Parathyroid adenoma (tissue), 2 donors: ENCODE data around the gene ARHGAP18.

Source experiments
- H2AFZ ChIP-seq: fragments of 300-600 bp; sonication (generic); one replicate; pipeline ENCODE4 v1.7.0; 2017; ENCODE audit warnings: antibody characterized with exemption, mild to moderate bottlenecking
- H3K27ac ChIP-seq: fragments of 300-600 bp; sonication (generic); one replicate; pipeline ENCODE4 v1.7.0; 2017
- H3K27me3 ChIP-seq: fragments of 300-600 bp; sonication (generic); one replicate; pipeline ENCODE4 v1.7.0; 2017; ENCODE audit warnings: low read length; ENCODE audit not compliant: control insufficient read depth, insufficient read depth
- H3K36me3 ChIP-seq: fragments of 300-600 bp; sonication (generic); one replicate; pipeline ENCODE4 v1.7.0; 2017; ENCODE audit warnings: low read length; ENCODE audit not compliant: control insufficient read depth, insufficient read depth
- H3K4me1 ChIP-seq: fragments of 300-600 bp; sonication (generic); one replicate; pipeline ENCODE4 v1.7.0; 2017; ENCODE audit warnings: control low read depth
- H3K4me2 ChIP-seq: fragments of 300-600 bp; sonication (generic); one replicate; pipeline ENCODE4 v1.7.0; 2017; ENCODE audit warnings: low read length
- H3K4me3 ChIP-seq: fragments of 300-600 bp; sonication (generic); one replicate; pipeline ENCODE4 v1.7.0; 2017; ENCODE audit warnings: low read depth, low read length
- H3K79me2 ChIP-seq: fragments of 300-600 bp; sonication (generic); one replicate; pipeline ENCODE4 v1.7.0; 2017; ENCODE audit warnings: control low read depth
- H3K9ac ChIP-seq: fragments of 300-600 bp; sonication (generic); one replicate; pipeline ENCODE4 v1.7.0; 2017; ENCODE audit warnings: mild to moderate bottlenecking
- H3K9me3 ChIP-seq: fragments of 300-600 bp; sonication (generic); one replicate; pipeline ENCODE4 v1.7.0; 2017; ENCODE audit warnings: low read length; ENCODE audit not compliant: control insufficient read depth
- TF ChIP-seq, protein P1 (sequence below): fragments of 300-600 bp; sonication (generic); IDR thresholded peaks from one replicate; pipeline ENCODE4 v1.7.0; 2017; ENCODE audit warnings: antibody characterized with exemption, mild to moderate bottlenecking
- donor health status: primary hyperparathyroidism.

The ARHGAP18 gene

DNA sequence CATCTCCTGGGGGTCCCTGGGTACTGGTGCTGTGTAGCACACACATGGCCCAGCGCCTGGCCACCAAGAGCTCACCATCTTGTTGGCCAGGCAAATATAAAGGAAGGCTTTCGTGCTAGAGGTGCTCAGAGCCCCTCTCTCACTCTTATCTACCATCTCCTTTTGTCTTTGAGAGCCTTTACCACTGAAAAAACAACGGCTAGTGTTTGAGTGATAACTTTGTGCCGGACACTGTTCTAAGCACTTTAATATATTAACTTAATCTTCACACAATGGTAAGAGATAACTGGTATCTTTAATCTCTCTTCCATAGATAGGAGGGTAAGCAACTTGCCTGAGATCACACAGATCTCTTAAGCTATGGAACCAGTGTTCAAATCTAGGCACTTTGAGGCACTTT is 21.5 kb upstream of the ARHGAP18 start:
- Histone ChIP-seq H3K79me2 (no peaks in the 10 kb centered on the region), H3K9ac (no peak overlapping the region), H2AFZ (peak overlapping the region; percentile 20), H3K4me2 (no peak overlapping the region), H3K27me3 (no peaks in the 10 kb centered on the region), H3K4me3 (no peak overlapping the region), H3K9me3 (no peaks in the 10 kb centered on the region), H3K27ac (no peak overlapping the region), H3K36me3 (no peaks in the 10 kb centered on the region), H3K4me1 (no peaks in the 10 kb centered on the region)
- TF ChIP-seq, protein P1, sequence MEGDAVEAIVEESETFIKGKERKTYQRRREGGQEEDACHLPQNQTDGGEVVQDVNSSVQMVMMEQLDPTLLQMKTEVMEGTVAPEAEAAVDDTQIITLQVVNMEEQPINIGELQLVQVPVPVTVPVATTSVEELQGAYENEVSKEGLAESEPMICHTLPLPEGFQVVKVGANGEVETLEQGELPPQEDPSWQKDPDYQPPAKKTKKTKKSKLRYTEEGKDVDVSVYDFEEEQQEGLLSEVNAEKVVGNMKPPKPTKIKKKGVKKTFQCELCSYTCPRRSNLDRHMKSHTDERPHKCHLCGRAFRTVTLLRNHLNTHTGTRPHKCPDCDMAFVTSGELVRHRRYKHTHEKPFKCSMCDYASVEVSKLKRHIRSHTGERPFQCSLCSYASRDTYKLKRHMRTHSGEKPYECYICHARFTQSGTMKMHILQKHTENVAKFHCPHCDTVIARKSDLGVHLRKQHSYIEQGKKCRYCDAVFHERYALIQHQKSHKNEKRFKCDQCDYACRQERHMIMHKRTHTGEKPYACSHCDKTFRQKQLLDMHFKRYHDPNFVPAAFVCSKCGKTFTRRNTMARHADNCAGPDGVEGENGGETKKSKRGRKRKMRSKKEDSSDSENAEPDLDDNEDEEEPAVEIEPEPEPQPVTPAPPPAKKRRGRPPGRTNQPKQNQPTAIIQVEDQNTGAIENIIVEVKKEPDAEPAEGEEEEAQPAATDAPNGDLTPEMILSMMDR: no peak

DNA sequence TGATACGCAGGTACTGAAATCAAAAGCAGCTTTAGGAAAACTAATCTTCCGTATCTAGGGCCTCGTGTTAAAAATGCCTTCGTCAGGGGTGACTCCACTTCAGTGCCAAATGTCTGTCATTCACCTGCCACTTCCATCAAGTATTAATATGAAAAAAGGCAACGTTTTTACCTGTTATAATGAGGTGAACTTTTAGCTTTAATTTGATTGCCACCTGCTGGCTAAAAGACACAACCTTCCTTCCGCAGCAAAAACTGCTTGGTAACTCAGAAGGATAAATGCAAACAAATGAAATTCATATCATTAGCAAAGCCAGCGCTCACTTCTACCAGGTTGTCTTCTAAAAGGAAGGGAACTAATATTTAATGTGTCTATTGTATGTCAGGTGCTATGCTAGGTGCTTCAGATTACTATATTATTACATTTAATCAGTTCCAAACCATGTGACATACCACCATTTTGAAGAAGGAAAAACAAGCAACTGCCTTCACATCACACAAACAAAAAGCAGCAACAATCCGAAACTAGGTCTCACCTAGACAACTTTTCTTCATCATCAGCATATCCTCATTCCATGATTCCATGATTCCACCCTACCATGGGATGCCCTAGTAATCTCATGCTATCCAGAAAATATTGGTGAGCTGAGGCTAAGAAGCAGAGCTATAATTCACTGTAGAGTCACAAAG is 20.6 kb upstream of the ARHGAP18 start:
- H3K9me3 ChIP-seq: no peaks in the 10 kb centered on the region
- H3K27me3 ChIP-seq: no peaks in the 10 kb centered on the region
- peak overlapping the region; percentile 20 for H2AFZ ChIP-seq
- H3K4me2 ChIP-seq: no peak overlapping the region
- H3K79me2 ChIP-seq: no peaks in the 10 kb centered on the region
- no peak overlapping the region for H3K4me3 ChIP-seq
- TF ChIP-seq, protein P1: peak; percentile 81
- no peaks in the 10 kb centered on the region for H3K4me1 ChIP-seq
- H3K36me3 ChIP-seq: no peaks in the 10 kb centered on the region
- no peak overlapping the region for H3K9ac ChIP-seq
- H3K27ac ChIP-seq: no peak overlapping the region

DNA sequence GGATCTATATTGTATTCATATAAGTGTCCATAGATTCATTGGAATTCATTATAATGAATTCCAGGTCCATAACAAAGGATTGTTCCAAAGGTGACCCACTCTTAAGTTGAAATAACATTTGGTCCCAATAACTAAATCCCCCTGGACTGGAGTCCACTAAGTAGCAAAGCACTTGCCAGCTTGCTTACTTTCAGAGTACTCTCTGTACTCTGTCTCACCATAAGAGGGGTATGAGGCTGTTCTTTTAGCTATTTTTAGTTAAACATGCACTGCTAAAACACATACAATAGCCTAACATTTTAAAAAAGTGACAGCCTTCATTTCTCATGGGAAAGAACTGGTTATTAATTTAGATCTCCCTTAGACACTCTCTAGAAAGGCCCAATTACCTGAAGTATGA is 16.7 kb upstream of the ARHGAP18 start:
- no peaks in the 10 kb centered on the region for H3K4me1 ChIP-seq
- no peak overlapping the region for H3K9ac ChIP-seq
- H3K36me3 ChIP-seq: no peaks in the 10 kb centered on the region
- no peaks in the 10 kb centered on the region for H3K9me3 ChIP-seq
- H3K4me3 ChIP-seq: no peak overlapping the region
- H3K4me2 ChIP-seq: no peak overlapping the region
- no peak overlapping the region for H2AFZ ChIP-seq
- H3K27me3 ChIP-seq: no peaks in the 10 kb centered on the region
- TF ChIP-seq, protein P1: no peak
- H3K79me2 ChIP-seq: no peaks in the 10 kb centered on the region
- no peak overlapping the region for H3K27ac ChIP-seq

DNA sequence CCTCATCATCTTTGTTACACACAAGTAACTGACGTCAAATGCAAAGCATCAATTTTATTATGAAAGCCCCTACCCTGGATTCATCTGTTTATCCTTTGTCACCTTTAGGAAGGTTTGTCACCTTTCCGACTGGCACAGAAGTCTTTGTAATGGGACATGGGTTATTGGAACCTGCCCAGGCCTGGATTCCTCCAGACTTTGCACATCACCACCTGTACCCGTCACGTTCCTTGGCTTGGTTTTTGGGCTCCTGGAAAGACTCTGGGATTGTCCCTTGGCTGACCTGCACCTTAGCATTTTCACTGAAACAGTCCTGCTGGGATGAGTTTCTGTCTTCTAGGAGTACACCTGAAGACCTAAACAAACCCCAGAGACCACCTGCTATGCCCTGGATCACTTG is 15.4 kb upstream of the ARHGAP18 start:
- Histone ChIP-seq H3K4me3 (no peak overlapping the region), H2AFZ (no peak overlapping the region), H3K4me1 (no peaks in the 10 kb centered on the region), H3K79me2 (no peaks in the 10 kb centered on the region), H3K9me3 (no peaks in the 10 kb centered on the region), H3K27ac (no peak overlapping the region), H3K27me3 (no peaks in the 10 kb centered on the region), H3K36me3 (no peaks in the 10 kb centered on the region), H3K9ac (no peak overlapping the region), H3K4me2 (no peak overlapping the region)
- TF ChIP-seq, protein P1: no peak

DNA sequence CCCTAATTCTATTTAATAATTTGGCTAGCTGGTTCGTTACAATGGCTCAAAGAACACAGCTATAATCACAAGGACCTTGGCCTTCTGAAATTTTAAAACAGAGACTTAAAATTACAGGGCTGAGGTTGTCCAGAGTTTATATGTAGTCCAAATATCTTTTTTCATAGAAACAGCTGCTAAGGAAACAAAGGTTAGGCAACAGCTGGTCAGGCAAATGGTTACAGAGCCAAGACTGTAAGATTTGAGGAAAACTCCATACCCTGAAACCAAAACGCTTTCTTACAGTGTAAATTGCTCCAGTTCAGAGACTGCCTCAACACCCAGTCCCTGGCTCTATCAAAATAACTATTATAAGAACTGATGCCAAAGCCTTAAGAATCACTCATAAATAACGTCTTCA is 9.7 kb upstream of the ARHGAP18 start:
- Histone ChIP-seq H3K4me1 (no peaks in the 10 kb centered on the region), H3K79me2 (no peaks in the 10 kb centered on the region), H2AFZ (no peak overlapping the region), H3K9me3 (no peaks in the 10 kb centered on the region), H3K27me3 (no peaks in the 10 kb centered on the region), H3K27ac (no peak overlapping the region), H3K4me3 (no peak overlapping the region), H3K4me2 (no peak overlapping the region), H3K9ac (no peak overlapping the region), H3K36me3 (no peaks in the 10 kb centered on the region)
- TF ChIP-seq, protein P1: no peak
